GM06990 (cell line): ENCODE data around the gene PPP1R3C.

ENCODE experiments used
- DNase-seq: peaks from one replicate; pipeline ENCODE4 v3.0.0-alpha.2; 2011; ENCODE audit not compliant: insufficient read length; ENCODE audit errors: extremely low read depth
- H3K27me3 ChIP-seq: replicated peaks from 2 replicates; pipeline ENCODE4 v1.6.0; 2011; ENCODE audit warnings: low read length; ENCODE audit not compliant: control insufficient read depth, insufficient read depth
- H3K36me3 ChIP-seq: 2 replicates; pipeline ENCODE4 v1.5.1; 2011; ENCODE audit warnings: low read length; ENCODE audit not compliant: control insufficient read depth, insufficient read depth
- H3K4me3 ChIP-seq: replicated peaks from 2 replicates; pipeline ENCODE4 v1.5.1; 2011; ENCODE audit warnings: low read depth, mild to moderate bottlenecking, control low read depth, low read length
- CTCF ChIP-seq: IDR thresholded peaks from 2 replicates; pipeline ENCODE4 v1.5.1; 2011; ENCODE audit warnings: low read length, control low read depth, mild to moderate bottlenecking, inconsistent platforms; ENCODE audit not compliant: insufficient read depth, poor library complexity, severe bottlenecking

PPP1R3C gene

GRCh38 chr10:91672021-91672608 is 39.2 kb upstream of the PPP1R3C start:
- H3K36me3 ChIP-seq, result no peaks in the 10 kb centered on the region
- DNase-seq, result no peak
- TF ChIP-seq CTCF, result no peak
- H3K27me3 ChIP-seq, result no peaks in the 10 kb centered on the region; the same call in 1 of the 2 replicates
- H3K4me3 ChIP-seq, result no peak overlapping the region

- TF ChIP-seq CTCF, result no peak
- no peak for DNase-seq
- no peak overlapping the region for H3K4me3 ChIP-seq
- no peaks in the 10 kb centered on the region for H3K27me3 ChIP-seq
- H3K36me3 ChIP-seq, result no peaks in the 10 kb centered on the region
Observed at GRCh38 chr10:91668913-91669312, 36.0 kb upstream of the PPP1R3C start.

- Histone ChIP-seq H3K4me3 (no peak overlapping the region), H3K27me3 (no peaks in the 10 kb centered on the region), H3K36me3 (no peaks in the 10 kb centered on the region)
- TF ChIP-seq CTCF, result no peak
- no peak for DNase-seq
Observed at GRCh38 chr10:91665842-91666241, 33.0 kb upstream of the PPP1R3C start.

GRCh38 chr10:91664426-91664825 is 31.6 kb upstream of the PPP1R3C start:
- H3K36me3 ChIP-seq, result no peaks in the 10 kb centered on the region
- TF ChIP-seq CTCF, result no peak
- no peaks in the 10 kb centered on the region for H3K27me3 ChIP-seq
- DNase-seq, result no peak
- H3K4me3 ChIP-seq, result no peak overlapping the region

GRCh38 chr10:91662993-91663392 is 30.1 kb upstream of the PPP1R3C start:
- no peak overlapping the region for H3K4me3 ChIP-seq
- no peak for TF ChIP-seq CTCF

More at GRCh38 chr10:91662993-91663392, 30.1 kb upstream of the PPP1R3C start:
- no peaks in the 10 kb centered on the region for H3K36me3 ChIP-seq
- no peaks in the 10 kb centered on the region for H3K27me3 ChIP-seq
- no peak for DNase-seq
